ENCODE results near the gene TMEM52B. TPM values are rescaled to one million over a fixed set of nuclear protein-coding genes. Genes with fewer than 3 reads are reported as not detected.
"Not testable (repeated sequence)": the region's sequence is repeated elsewhere in the genome, so short reads cannot be mapped to it uniquely, and the experiment has no call there.

TMEM52B gene
- total and polyA plus RNA-seq, 3 donors from 2014 or later, result 0.74 to 1.2 (median 0.76) TPM

- no peaks in the 10 kb centered on the region for H3K9me3 ChIP-seq
- H3K36me3 ChIP-seq (ENCODE audit: low read depth, missing control alignments), result no peaks in the 10 kb centered on the region
- peak overlapping the region in 1 of 2 donors; percentile 74 for H3K4me3 ChIP-seq
- intact Hi-C loops (cut with DNase I; ENCODE audit: low total_unique reads), result no loop called here
- H3K27ac ChIP-seq, result peak overlapping the region; percentile 99 to 100
- H3K27me3 ChIP-seq, result no peaks in the 10 kb centered on the region
- 51 to 75% methylated on average over 3 of the region's 3 CpGs for WGBS, 2 donors
- TF ChIP-seq POLR2A (IDR thresholded peaks at IDR 0.05) (no peak), CTCF (IDR thresholded peaks at IDR 0.05) (no peak)
- no peak for DNase-seq
- H3K4me1 ChIP-seq, result peaks cover 4% of the 10 kb centered on the region
Measured at GRCh38 chr12:10214895-10215267, 36.0 kb downstream of the TMEM52B start.

GRCh38 chr12:10215436-10215835, 36.6 kb downstream of the TMEM52B start:
- intact Hi-C loops (cut with DNase I; ENCODE audit: low total_unique reads), result no loop called here
- Histone ChIP-seq H3K27ac (peak overlapping the region in 1 of 2 donors; percentile 100), H3K9me3 (no peaks in the 10 kb centered on the region), H3K36me3 (ENCODE audit: low read depth, missing control alignments) (no peaks in the 10 kb centered on the region), H3K27me3 (no peaks in the 10 kb centered on the region), H3K4me3 (no peak overlapping the region), H3K4me1 (peaks cover 4% of the 10 kb centered on the region)
- no peak for DNase-seq
- TF ChIP-seq CTCF (IDR thresholded peaks at IDR 0.05) (no peak), POLR2A (IDR thresholded peaks at IDR 0.05) (no peak)
- 59 to 66% methylated on average over 2 of the region's 2 CpGs for WGBS, 2 donors

- not testable (repeated sequence) for H3K36me3 ChIP-seq (ENCODE audit: low read depth, missing control alignments); H3K4me3 ChIP-seq
Measured at GRCh38 chr12:10215946-10216345, 37.1 kb downstream of the TMEM52B start.

GRCh38 chr12:10218021-10218420, 39.2 kb downstream of the TMEM52B start:
- 94 to 95% methylated on average over 6 of the region's 6 CpGs for WGBS, 2 donors
- intact Hi-C loops (cut with DNase I; ENCODE audit: low total_unique reads), result no loop called here
- Histone ChIP-seq H3K27me3 (no peaks in the 10 kb centered on the region), H3K36me3 (ENCODE audit: low read depth, missing control alignments) (no peaks in the 10 kb centered on the region), H3K27ac (no peak overlapping the region), H3K4me3 (no peak overlapping the region), H3K9me3 (no peaks in the 10 kb centered on the region), H3K4me1 (peaks cover 4% of the 10 kb centered on the region)
- TF ChIP-seq POLR2A (IDR thresholded peaks at IDR 0.05) (no peak), CTCF (IDR thresholded peaks at IDR 0.05) (no peak)
- no peak for DNase-seq

More at GRCh38 chr12:10215946-10216345, 37.1 kb downstream of the TMEM52B start:
- WGBS, 2 donors, result 93 to 95% methylated on average over 13 of the region's 13 CpGs
- H3K27ac ChIP-seq; DNase-seq; H3K27me3 ChIP-seq; H3K9me3 ChIP-seq; intact Hi-C loops (cut with DNase I; ENCODE audit: low total_unique reads); H3K4me1 ChIP-seq: not testable (repeated sequence)

- H3K4me3 ChIP-seq, result no peak overlapping the region
- DNase-seq, result peak; percentile 64
- no peaks in the 10 kb centered on the region for H3K27me3 ChIP-seq
- intact Hi-C loops (cut with DNase I; ENCODE audit: low total_unique reads), result no loop called here
- H3K4me1 ChIP-seq, result no peaks in the 10 kb centered on the region
- no peaks in the 10 kb centered on the region for H3K36me3 ChIP-seq (ENCODE audit: low read depth, missing control alignments)
- WGBS, 2 donors, result 63 to 65% methylated on average over 8 of the region's 8 CpGs
- no peaks in the 10 kb centered on the region for H3K9me3 ChIP-seq
- H3K27ac ChIP-seq, result peak overlapping the region in 1 of 2 donors; percentile 46
- TF ChIP-seq CTCF (IDR thresholded peaks at IDR 0.05) (no peak), POLR2A (IDR thresholded peaks at IDR 0.05) (no peak)
Measured at GRCh38 chr12:10220398-10221077, 41.7 kb downstream of the TMEM52B start.
